Heart left ventricle (tissue), 13 donors: ENCODE results near the gene MYORG.

Experiments used
- POLR2A ChIP-seq, 2 donors: fragments of 450-650 bp; IDR thresholded peaks; one replicate each; pipeline ENCODE4 v1.6.1; 2017; ENCODE audit warnings: antibody characterized with exemption in 2 of 2, mild to moderate bottlenecking in 2 of 2, moderate library complexity in 2 of 2
- TF ChIP-seq, protein P1 (sequence below), 12 donors: fragments of 200-600 bp; sonication (generic) in 4 of 12; IDR thresholded peaks; one replicate each; pipeline versions ENCODE4 v1.5.0 to v1.8.0; 2018 to 2022; ENCODE audit warnings: antibody characterized with exemption in 12 of 12, mild to moderate bottlenecking in 5 of 12
- donor health status: ischemic (EF 13 %, LVEDD 7.1; RV severe dilation, severe dysfunction).
- donor health status: DM: no; HTN: yes; CAD: no.
- donor health status: DM: no; HTN: no; CAD: no.
- donor health status: ischemic (EF 25% LVEDD 6.9; RV normal size, moderate dysfunction).
- donor health status: ischemic (EF 25% LVEDD 5.7; RV mildly dilated, moderate dysfunction).
- donor health status: ischemic (EF 35%, LVEDD 5.7; RV mildly dilated, moderate dysfunction).
- donor health status: nonischemic (EF 11% LVEDD 7.7; RV severe dilation, severe dysfunction).
- donor health status: DM: yes; HTN: yes; CAD: no.
- donor health status: PGD.
- donor health status: ischemic (EF 29% LVEDD 5.4; RV normal size, mild dysfunction).
- donor health status: nonischemic (EF 23%, LVEDD 6.1; RV moderate dilation, normal function).

DNA sequence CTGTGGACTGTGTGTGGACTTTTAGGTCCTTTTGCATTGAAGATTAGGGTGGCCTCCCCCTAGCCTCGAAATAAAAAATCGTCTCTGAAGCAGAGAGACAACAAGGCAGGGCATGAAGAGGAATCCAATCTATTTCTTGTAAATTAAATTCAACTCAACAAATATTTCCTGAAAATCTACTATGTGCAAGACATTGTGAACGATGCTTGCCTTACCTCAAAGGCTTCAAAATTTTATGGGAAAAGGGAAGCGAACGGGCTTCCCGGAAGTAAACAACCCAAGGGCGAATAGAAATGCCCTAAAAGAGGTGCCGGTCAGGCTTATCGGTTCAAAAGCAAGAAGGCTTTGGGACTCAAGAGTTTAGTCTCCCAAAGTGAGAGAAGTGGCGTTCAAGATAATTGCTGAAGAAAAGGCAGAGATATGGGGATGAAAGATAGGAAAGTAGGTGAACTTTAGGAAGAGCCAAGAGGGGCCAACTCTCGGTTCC is 48.2 kb downstream of the MYORG start:
- TF ChIP-seq, protein P1, sequence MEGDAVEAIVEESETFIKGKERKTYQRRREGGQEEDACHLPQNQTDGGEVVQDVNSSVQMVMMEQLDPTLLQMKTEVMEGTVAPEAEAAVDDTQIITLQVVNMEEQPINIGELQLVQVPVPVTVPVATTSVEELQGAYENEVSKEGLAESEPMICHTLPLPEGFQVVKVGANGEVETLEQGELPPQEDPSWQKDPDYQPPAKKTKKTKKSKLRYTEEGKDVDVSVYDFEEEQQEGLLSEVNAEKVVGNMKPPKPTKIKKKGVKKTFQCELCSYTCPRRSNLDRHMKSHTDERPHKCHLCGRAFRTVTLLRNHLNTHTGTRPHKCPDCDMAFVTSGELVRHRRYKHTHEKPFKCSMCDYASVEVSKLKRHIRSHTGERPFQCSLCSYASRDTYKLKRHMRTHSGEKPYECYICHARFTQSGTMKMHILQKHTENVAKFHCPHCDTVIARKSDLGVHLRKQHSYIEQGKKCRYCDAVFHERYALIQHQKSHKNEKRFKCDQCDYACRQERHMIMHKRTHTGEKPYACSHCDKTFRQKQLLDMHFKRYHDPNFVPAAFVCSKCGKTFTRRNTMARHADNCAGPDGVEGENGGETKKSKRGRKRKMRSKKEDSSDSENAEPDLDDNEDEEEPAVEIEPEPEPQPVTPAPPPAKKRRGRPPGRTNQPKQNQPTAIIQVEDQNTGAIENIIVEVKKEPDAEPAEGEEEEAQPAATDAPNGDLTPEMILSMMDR (IDR thresholded peaks at IDR 0.05) = no peak
- TF ChIP-seq POLR2A (IDR thresholded peaks at IDR 0.05) = no peak
